D341Med (cell line): ENCODE data around the gene PCA3.

Experiments used
- DNase-seq: peaks from one replicate; pipeline ENCODE4 v3.0.0; 2012; ENCODE audit warnings: low spot score

Gene PCA3

DNA sequence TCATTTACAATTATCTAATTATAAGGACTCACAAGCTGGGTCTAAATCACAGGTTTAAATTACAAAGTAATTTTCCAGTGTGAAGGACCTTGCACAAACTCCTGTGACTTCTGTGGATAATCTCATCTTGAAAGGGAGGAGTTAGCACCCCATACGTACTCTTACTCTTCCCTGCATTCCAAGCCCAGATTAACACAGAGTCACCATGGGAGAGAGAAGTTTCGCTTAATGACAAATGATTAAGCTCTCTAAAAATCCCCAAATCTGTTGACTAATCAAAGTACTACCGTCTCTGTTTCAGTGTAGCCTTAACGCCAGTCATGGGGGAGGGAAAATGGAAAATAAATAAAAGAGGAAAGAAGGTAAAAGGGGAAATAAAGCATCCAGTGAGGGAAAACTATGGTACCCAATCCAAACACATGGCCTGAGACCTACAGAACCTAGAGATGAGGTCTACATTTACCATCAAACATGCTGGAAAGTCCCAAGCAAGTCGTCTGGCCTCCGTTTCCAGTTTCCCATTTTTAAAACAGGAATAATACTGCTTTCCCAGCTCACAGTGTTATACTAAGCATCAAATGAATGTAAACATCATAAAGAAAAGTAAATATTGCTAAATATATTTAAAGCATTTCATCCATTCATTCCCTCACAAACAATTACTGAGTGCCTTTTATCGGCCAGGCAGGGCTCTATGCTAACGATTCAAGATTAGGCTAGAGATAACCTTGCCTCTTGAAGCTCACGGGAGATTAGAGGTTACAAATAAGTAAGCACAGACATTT, 63.2 kb downstream of the PCA3 start:
- DNase-seq: no peak

DNA sequence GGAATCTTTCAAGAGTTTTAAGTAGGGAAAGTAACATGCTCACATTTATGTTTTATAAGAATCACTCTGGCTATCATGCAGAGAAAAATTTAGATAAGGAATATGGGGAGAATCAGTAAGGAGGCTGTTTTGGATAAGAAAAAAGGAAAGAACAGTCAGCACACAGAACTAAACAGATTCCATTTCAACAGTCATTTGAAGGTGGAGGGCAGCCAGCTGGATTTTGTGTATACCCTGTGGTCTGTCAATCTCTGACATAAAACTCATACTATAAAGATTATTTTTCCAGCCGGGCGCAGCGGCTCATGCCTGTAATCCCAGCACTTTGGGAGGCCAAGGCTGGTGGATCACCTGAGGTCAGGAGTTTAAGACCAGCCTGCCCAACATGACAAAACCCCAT, 64.2 kb downstream of the PCA3 start:
- no peak for DNase-seq

DNA sequence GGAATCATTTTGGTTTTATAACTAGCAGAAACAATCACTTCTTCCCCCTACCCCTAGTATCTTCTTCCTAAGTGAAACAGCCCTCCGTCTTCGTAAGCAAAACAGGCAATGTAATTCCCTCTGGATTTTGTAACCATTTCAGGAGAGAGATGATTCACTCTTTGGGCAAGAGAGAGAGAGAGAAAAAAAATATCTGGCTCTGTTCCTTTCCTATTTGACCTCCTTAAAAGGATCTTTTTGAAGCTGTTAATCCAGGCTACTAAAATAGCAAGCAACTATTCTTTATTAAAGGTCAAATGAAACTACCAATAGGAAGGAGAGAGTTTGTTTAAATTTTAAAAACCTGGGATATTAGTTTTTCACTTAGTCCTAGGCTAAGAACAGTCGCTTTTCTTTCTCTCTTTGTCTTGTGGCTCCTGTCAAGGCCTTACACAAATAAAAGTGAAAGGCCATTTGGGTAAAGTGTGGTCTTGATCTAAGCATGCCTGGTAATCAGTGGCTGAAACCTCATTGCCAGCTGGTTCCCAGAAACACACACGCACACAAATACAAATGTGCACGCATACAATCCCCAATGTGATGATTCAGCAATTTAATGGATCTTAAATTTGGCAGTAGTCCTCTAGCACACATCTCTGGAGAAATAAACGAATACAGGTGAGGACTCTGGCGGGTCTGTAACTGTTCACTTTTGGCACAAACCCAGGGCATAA, 71.5 kb downstream of the PCA3 start:
- no peak for DNase-seq
